GM19099 (cell line): ENCODE results near the gene KLK6.

ENCODE experiments used
- POLR2A ChIP-seq: IDR thresholded peaks from 3 replicates; pipeline ENCODE4 v1.6.1; 2011; ENCODE audit warnings: low read depth; ENCODE audit not compliant: insufficient read length; ENCODE audit errors: extremely low read depth

KLK6 gene

DNA sequence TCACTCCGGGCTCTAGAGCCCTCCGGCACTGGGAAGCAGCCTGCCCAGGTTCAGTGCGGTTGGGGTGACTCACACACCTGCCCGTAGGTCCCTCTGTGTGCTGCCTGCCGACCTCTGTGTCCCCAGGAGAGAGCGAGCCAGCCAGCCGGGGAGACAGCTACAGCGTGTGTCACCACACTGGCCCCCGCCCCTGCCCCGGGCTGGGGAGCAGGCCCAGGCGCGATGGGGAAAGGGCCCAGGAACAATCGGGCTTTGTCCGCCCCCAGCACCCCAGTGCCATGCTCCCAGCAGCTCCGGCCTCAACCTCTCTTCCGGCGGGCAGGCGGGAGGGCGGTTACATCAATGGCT, at the start of gene KLK6:
Gene KLK6, minus strand, starts transcription at position 179 of the 348 bp plus-strand sequence. CDS start 1,487 bp downstream, outside the sequence.
- TF ChIP-seq POLR2A = no peak

DNA sequence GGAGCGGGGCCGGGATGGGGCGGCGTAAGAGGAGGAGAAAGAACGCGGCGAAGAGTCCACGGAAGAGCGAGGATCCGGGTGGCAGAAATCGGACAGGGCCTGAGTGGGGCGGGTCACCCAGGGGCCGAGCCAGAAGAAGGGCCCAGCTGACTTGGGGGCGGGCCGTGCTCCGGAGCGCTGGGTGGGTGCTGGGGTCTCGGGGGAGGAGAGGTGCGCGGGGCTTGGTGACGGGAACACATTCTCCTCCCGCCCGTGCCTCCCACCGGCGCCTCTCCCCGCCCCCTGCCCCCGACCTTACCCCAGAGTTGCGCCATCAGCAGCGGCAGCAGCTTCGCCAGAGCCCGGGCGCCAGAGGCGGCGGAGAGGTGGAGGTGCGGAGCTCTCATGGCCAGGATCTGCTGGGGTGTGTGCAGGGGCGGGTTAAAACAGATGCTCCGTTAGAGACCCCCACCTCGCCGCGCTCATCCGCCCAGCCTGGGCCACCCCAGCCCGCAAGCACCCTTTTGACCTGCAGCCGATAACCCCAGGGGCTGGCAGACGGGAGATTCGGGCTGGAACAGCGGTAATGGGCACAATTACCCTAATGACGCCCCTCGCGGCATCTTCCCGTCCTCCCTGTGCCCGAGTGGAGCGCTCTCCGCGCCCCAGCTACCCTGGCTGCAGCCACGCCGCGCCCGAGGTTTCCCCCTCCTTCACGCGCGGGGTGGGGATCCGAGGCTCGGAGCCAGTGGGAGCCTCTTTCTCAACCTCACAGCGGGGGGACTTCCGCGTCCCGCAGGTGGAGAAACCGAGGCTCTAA, 49.6 kb upstream of the KLK6 start:
- TF ChIP-seq POLR2A = no peak

DNA sequence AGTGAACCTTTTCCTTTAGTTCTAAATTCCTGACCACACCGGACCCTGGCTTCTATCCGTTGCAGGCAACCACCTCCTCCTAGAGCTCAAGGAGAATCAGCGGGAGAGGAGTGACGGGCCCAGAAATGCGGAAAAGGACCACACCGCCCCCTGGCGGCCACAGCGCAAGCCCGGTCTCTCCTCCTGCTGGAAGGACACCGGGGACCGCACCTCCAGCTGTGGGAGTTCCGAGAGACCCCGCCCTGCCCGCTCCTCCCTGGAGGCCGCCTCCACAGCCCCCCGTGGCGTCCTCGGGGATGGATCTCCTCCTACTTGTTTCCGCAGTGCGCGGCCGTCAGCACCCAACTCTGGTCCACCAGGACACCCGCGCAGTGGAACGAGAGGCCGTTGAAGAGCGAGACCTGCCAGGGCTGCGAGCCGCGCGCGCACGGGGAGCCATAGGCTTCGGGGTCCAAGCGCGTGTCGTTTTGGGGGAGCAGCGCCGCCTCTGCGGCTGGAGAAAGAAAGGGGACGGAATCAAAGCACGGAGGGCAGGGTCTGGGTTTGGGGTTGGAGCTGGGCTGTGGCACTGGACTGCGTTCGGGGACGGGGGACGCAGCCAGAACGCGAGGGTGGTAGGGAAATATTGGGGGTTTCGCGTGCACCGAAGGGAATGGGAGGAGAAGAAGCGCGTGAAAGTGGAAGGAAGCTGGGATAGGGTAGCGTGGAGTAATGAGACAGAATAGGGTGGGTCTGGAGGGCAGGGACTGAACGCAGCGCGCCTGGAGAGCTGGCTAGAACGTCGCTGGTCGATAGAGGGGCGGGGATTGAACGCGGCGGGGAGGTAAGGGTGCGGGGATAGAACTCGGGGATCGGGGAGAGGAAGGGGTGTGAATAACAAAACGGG, 47.6 kb upstream of the KLK6 start:
- TF ChIP-seq POLR2A = no peak

DNA sequence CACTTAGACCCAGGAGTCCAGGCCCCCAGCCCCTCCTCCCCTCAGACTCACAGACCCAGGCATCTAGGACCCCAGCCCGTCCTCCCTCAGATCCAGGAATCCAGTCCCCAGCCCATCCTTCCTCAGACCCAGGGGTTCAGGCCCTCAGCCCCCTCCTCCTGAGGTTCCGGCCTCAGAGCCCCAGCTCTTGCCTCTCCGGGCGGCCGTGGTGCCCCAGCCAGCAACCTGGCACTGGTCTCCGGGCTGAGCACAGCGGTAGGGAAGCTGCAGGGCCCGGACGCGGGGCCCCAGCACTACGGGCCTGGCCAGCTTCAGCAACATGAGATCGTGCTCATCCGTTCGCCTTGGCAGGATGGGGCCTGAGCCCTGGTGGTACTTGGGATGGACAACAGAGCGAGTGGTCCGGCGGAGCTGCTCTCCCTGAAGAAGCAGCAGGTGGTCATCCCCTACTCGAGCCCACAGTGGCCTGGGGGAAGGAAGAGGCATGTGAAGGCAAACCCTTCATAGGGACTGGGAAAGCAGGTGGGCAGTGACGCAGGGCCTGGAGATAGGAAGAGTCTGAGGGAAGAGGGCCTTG, 46.4 kb upstream of the KLK6 start:
- TF ChIP-seq POLR2A = no peak

DNA sequence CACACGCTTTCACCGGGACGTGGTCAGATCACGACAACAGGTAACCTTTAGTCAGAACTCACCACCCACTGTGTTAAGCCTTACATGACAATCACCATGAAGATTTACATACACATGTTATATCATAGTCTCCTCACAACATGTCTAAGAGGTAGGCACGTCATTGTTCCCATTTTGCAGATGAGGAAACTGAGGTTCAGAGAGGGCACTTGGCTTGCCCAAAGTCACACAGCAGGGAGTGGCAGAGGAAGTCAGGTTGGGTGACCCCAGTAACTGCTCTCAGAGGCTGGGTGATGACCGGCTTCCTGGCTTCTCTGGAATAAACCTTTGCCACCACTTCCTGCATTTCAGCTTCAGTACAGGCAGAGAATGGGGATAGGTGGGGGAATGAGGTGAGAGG, 44.9 kb upstream of the KLK6 start:
- TF ChIP-seq POLR2A = no peak

DNA sequence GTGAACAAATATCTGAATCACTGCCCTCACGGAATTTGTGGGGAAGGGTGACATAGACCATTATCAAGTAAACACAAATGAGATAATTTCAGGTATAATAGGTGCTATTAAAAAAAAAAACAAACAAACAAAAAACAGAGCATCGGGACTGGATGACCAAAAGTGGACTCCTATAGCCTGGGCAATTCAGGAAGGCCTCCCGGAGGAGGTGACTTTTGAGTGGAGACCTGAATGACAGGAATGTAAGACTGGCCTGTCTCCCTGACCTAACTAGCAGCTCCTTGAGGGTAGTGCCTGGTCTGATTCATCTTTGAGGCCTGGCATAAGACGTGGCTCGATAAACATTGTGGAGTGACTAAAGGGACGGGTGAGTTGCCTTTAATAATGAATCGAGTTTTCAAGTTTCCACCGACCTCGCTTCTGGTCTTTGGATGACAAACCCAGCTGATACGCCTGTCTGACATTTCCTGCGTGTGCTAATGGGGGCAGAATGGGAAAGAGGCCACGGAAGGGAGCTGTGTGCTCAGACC, 43.3 kb upstream of the KLK6 start:
- no peak for TF ChIP-seq POLR2A

DNA sequence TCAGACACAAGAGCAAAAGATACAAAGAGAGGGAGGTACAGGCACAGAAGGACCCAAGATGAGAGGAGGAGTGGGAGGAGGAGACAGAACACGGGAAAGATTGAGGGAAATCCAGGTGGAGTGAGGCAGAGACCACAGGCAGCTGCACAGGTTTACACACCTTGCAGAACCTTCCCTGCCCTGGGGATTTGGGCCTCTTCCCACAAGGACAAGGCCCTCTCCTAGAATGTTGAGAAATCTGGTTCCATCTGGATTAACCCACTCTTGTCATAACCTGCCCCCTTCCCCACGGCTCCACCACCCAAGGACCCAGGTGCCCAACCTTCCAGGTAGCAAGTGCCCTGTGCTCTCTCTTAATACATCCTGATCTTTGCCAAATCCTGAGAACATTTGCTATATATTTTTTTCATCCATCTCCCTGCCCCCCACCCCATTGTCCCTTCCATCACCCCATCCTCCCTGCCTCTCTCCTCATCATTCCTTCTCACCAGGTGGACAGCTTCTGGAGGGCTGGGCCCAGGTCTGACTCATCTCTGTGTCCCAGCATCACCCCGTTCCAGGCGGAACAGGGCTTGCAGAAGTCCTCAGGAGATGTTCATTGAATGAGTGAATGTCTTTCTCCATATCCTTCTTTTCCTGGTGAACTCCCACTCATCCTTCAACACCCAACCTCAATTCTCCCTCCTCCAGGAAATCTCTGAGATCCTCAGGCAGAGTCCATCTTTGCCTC, 40.8 kb upstream of the KLK6 start:
- TF ChIP-seq POLR2A = no peak

DNA sequence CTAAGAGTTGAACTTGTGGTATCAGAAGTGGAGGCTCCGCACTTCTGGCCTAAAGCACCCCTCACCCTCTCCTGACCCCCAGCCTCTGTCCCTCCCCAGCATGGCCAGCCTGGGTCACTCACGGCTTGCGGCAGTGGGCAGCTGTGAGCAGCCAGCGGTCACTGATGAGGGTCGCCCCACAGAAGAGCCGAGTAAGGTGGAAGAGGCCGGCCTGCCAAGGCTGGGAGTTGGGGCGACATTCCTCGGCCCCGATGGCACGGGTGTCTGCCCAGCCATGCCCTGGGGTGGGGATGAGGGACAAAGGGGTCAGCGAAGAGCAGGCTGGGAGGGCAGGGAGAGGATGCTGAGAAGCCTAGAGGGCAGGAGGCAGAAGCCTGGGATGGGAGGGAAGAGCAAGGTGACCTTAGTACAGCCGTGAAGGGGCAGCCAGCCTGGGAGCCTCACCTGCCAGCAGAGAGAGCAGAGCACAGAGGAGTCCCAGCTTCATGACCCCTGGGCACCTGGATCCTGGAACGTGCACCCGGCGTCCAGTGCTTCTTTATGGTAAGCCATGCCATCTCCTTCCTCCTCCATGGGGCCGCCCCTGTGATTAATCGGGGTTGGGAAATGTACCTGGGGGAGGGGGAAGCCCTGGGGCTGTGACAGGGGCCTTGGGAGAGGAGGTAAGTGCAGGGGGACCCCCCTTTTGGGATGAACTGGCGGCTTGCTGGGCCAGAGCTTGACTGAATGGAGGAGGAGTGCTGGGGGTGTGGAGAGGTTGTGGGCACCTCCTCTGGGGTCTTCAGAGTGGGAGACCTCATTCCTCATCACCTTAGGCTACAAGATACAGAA, 39.9 kb upstream of the KLK6 start:
- TF ChIP-seq POLR2A = no peak

DNA sequence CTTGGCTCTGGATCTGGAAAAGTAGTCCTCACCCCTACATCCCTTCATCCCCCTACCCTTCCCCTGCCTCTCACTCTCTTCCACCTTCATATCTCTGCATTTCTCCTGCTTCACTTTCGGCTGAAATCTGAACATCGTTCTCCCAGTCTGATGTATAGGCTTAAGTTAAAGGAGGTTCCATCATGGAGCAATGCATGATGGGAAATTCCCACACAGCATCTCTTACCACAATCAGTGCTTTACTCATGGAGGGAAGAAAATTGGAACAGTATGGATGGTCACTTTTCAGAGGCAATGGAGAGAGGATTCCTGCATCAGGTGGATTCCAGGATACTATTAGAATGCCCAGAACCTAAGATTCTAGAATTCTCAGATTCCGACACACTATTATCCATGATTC, 38.1 kb upstream of the KLK6 start:
- no peak for TF ChIP-seq POLR2A

DNA sequence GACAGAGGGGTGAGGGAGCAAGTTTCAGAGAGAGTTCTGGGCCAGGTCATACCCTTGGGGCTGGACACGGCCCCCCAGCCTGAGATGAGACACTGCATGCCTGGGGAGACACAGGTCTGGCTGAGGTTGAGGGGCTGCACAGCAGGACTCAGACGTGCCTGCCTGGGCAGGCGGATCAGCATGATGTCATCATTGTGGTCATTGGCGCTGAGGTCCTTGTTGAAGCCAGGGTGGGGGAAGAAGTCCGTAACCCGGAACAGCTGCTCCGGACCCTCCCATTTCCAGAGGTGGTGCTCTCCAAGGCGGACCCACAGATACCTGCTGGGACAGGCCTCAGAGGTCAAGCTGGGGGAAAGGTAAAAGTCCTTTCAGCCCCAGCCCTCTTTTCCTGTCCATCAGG, 37.0 kb upstream of the KLK6 start:
- no peak for TF ChIP-seq POLR2A

DNA sequence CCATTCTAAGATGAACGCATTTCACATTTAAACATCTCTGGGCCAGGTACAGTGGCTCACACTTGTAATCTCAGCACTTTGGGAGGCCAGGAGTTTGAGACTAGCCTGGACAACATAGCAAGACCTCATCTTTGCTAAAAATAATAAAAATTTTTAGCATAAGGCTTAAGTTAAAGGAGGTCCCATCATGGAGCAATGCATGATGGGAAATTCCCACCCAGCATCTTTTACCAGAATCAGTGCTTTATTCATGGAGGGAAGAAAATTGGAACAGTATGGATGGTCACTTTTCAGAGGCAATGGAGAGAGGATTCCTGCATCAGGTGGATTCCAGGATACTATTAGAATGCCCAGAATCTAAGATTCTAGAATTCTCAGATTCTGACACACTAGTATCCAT, 35.9 kb upstream of the KLK6 start:
- TF ChIP-seq POLR2A = no peak

DNA sequence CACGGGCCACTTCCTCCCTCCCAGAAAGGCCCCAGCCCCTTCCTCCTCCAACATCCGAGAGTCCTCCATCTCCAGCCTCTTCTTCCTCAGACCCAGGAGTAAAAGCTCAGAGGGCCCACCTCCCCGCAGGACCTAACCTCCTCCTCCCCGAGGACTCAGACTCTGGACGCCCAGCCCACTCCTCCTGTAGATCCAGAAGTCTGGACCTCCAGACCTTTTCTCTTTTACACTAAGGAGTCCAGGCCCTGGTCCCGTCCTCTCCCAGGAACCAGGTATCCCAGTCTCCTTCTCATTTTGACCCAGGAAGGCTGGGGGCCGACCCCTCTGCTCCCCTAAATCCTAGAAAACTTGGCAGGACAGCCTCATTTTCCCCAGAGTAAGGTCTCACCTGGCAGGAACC, 33.9 kb upstream of the KLK6 start:
- no peak for TF ChIP-seq POLR2A

DNA sequence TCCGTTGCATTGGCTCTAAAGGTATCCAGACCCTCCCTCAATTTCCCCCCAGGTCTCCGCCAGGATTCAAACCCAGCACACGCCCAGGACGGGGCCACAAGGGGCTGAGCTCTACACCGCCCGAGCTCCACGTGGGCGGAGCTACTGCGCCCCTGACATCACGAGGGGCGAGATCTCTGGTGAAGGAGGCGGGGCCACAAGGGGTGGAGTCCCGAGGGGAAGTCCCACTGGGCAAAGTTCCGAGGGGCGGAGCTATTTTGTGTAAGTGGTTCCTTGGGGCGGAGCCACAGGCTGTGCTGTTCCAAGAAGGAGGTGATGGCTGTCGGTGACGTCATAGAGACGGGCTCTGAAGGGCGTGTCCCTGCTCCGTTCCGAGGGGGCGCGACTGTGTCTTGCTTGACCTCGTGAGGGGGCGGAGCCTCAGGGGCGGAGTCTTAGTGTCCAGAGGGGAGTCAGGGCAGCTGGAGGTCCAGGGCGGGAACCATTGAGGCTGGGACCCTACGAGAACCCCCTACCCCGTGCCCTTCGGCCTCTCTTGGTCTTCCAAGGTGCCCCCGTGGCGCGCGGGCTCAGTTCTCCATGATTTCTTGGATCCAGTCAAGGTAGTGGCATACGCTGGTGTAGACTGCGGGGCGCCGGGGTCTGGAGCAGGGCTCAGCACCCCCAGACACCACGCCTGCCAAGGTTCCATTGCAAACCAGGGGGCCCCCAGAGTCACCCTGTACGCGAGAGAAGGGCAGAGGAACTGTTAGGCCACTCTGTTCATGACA, 33.3 kb upstream of the KLK6 start:
- no peak for TF ChIP-seq POLR2A
